CD14-positive monocyte (primary cell): ENCODE data around the gene GRIK4. TPM values are rescaled to one million over a fixed set of nuclear protein-coding genes. Genes with fewer than 3 reads are reported as not detected.

ENCODE experiments used
- DNase-seq, 3 donors: peaks; one replicate each; pipeline ENCODE4 v3.0.0-alpha.2; 2011 to 2022
- H2AFZ ChIP-seq: 2 replicates; pipeline ENCODE4 v1.6.0; 2012; ENCODE audit warnings: mild to moderate bottlenecking, low read depth, low read length, inconsistent platforms; ENCODE audit not compliant: insufficient read depth, poor library complexity, severe bottlenecking
- H3K27ac ChIP-seq, 2 donors: 1 replicate in 1 of 2; 2 replicates in 1 of 2; pipeline ENCODE4 v1.5.1; 2012 to 2013; ENCODE audit warnings: low read length in 2 of 2, control low read depth in 1 of 2, inconsistent platforms in 1 of 2, low read depth in 1 of 2, mild to moderate bottlenecking in 1 of 2
- H3K27me3 ChIP-seq, 2 donors: one replicate each; pipeline versions ENCODE4 v1.6.0 to v1.6.1; 2011 to 2013; ENCODE audit warnings: low read length in 2 of 2; ENCODE audit not compliant: control insufficient read depth in 2 of 2, insufficient read depth in 2 of 2
- H3K36me3 ChIP-seq, 2 donors: replicated peaks in 1 of 2; 1 replicate in 1 of 2; 2 replicates in 1 of 2; pipeline versions ENCODE4 v1.5.1 to v1.6.1; 2012 to 2013; ENCODE audit warnings: low read length in 2 of 2, control low read depth in 1 of 2, inconsistent platforms in 1 of 2, mild to moderate bottlenecking in 1 of 2; ENCODE audit not compliant: insufficient read depth in 2 of 2, control insufficient read depth in 1 of 2
- H3K4me1 ChIP-seq, 2 donors: 1 replicate in 1 of 2; 2 replicates in 1 of 2; pipeline versions ENCODE4 v1.5.1 to v1.6.1; 2012 to 2013; ENCODE audit warnings: low read length in 2 of 2, control low read depth in 1 of 2, inconsistent platforms in 1 of 2, mild to moderate bottlenecking in 1 of 2, moderate library complexity in 1 of 2; ENCODE audit not compliant: insufficient read depth in 2 of 2, control insufficient read depth in 1 of 2
- H3K4me2 ChIP-seq: replicated peaks from 2 replicates; pipeline ENCODE3; 2012; ENCODE audit warnings: low read length, moderate library complexity, mild to moderate bottlenecking; ENCODE audit not compliant: poor library complexity, severe bottlenecking; ENCODE audit errors: extremely low read depth
- H3K4me3 ChIP-seq, 3 experiments: fragments of 200-600 bp in 1 of 3; sonication (generic) in 1 of 3; replicated peaks in 1 of 3; 1 replicate in 2 of 3; 2 replicates in 1 of 3; pipeline ENCODE4 v1.5.1; 2011 to 2013; ENCODE audit warnings: low read length in 3 of 3, mild to moderate bottlenecking in 3 of 3, control low read depth in 2 of 3, low read depth in 2 of 3, inconsistent platforms in 1 of 3, moderate library complexity in 1 of 3
- H3K79me2 ChIP-seq: 2 replicates; pipeline ENCODE4 v1.6.0; 2012; ENCODE audit warnings: mild to moderate bottlenecking, control low read depth, inconsistent platforms, low read length, moderate library complexity; ENCODE audit not compliant: insufficient read depth
- H3K9ac ChIP-seq: 2 replicates; pipeline ENCODE4 v1.6.0; 2017; ENCODE audit warnings: low read length, mild to moderate bottlenecking; ENCODE audit not compliant: insufficient read depth, poor library complexity, severe bottlenecking
- H3K9me3 ChIP-seq, 2 donors: replicated peaks in 1 of 2; 1 replicate in 1 of 2; 2 replicates in 1 of 2; pipeline versions ENCODE4 v1.5.1 to v1.6.1; 2012 to 2013; ENCODE audit warnings: low read length in 2 of 2, control low read depth in 1 of 2; ENCODE audit not compliant: control insufficient read depth in 1 of 2, insufficient read depth in 1 of 2
- H4K20me1 ChIP-seq: 2 replicates; pipeline ENCODE4 v1.6.0; 2012; ENCODE audit warnings: mild to moderate bottlenecking, low read length, control low read depth, moderate library complexity; ENCODE audit not compliant: insufficient read depth
- H3K27ac Mint-ChIP-seq, 7 donors: one replicate each; pipeline ENCODE4 v1.8.0; 2020; ENCODE audit warnings: mild to moderate bottlenecking in 7 of 7, mixed read lengths in 7 of 7, moderate library complexity in 6 of 7, inconsistent platforms in 2 of 7
- H3K27me3 Mint-ChIP-seq, 3 donors: one replicate each; pipeline ENCODE4 v1.8.0; 2021 to 2022; ENCODE audit warnings: low read depth in 3 of 3, mild to moderate bottlenecking in 3 of 3, mixed read lengths in 3 of 3, moderate library complexity in 3 of 3, inconsistent platforms in 1 of 3
- H3K36me3 Mint-ChIP-seq, 2 donors: one replicate each; pipeline ENCODE4 v1.8.0; 2020; ENCODE audit warnings: mixed read lengths in 2 of 2, inconsistent platforms in 1 of 2, mild to moderate bottlenecking in 1 of 2
- H3K4me1 Mint-ChIP-seq: one replicate; pipeline ENCODE4 v1.8.0; 2020; ENCODE audit warnings: mild to moderate bottlenecking, mixed read lengths
- H3K4me3 Mint-ChIP-seq, 2 donors: one replicate each; pipeline ENCODE4 v1.8.0; 2020; ENCODE audit warnings: mild to moderate bottlenecking in 2 of 2, mixed read lengths in 2 of 2, moderate library complexity in 1 of 2
- H3K9me3 Mint-ChIP-seq, 7 donors: one replicate each; pipeline ENCODE4 v1.8.0; 2020 to 2022; ENCODE audit warnings: mixed read lengths in 7 of 7, mild to moderate bottlenecking in 6 of 7, moderate library complexity in 6 of 7, inconsistent platforms in 2 of 7
- CTCF ChIP-seq: fragments of 200-600 bp; IDR thresholded peaks from one replicate; pipeline ENCODE4 v1.8.0; 2022; ENCODE audit warnings: antibody characterized with exemption, mild to moderate bottlenecking
- WGBS: methylation state at CpG from one replicate; pipeline ENCODE4 v1.1.5; 2013; ENCODE audit warnings: missing lambda C conversion rate; ENCODE audit not compliant: insufficient coverage; 5-methylcytosine and 5-hydroxymethylcytosine counted together
- intact Hi-C, 2 donors: fragments of 100-400 bp; cut with micrococcal nuclease; formaldehyde crosslinking; loops; one replicate each; pipeline versions ENCODE4 v1.15.0 to v1.15.1; 2023
- polyA plus RNA-seq, 3 donors: library from polyadenylated mRNA; depleted of rRNA in 1 of 3; unstranded in 2 of 3; stranded (reverse) in 1 of 3; fragments of 300-500 nt in 2 of 3; fragments of >200 nt in 1 of 3; fragmentation: Illumina TruSeq in 2 of 3; gene quantifications; 1 replicate in 2 of 3; 2 replicates in 1 of 3; pipeline ENCODE4 v1.2.3, GENCODE V29; 2012 to 2021

The GRIK4 gene
- polyA plus RNA-seq, 3 donors, result not detected

- Mint-ChIP-seq H3K36me3 (no peaks in the 10 kb centered on the region), H3K4me3 (no peak overlapping the region), H3K9me3 (no peaks in the 10 kb centered on the region), H3K4me1 (no peaks in the 10 kb centered on the region), H3K27ac (peak overlapping the region in 1 of 7 donors; percentile 18), H3K27me3 (peaks cover 4 to 11% (median 6%) of the 10 kb centered on the region in 3 donors)
- TF ChIP-seq CTCF, result no peak
- no peaks in the 10 kb centered on the region for H3K9me3 ChIP-seq
- H3K27ac ChIP-seq, result no peak overlapping the region
- intact Hi-C loops, result no loop called here
- H3K79me2 ChIP-seq, result no peaks in the 10 kb centered on the region
- H3K9ac ChIP-seq, result no peak overlapping the region
- WGBS, result 69% methylated on average over 12 of the region's 20 CpGs
- DNase-seq, result no peak
- peaks cover 0 to 2% of the 10 kb centered on the region in 2 donors for H3K27me3 ChIP-seq
- H4K20me1 ChIP-seq, result no peaks in the 10 kb centered on the region
- H3K4me3 ChIP-seq, result no peak overlapping the region
- no peaks in the 10 kb centered on the region for H3K4me1 ChIP-seq
- no peak overlapping the region for H3K4me2 ChIP-seq
- H2AFZ ChIP-seq, result no peak overlapping the region
- H3K36me3 ChIP-seq, result no peaks in the 10 kb centered on the region
These were observed 321.1 kb downstream of the GRIK4 start for GRCh38 chr11:120832481-120833238.

- DNase-seq, result no peak
- Mint-ChIP-seq H3K27me3 (peaks cover 2 to 12% (median 3%) of the 10 kb centered on the region in 3 donors), H3K36me3 (no peaks in the 10 kb centered on the region), H3K9me3 (no peaks in the 10 kb centered on the region), H3K4me1 (peaks cover 2% of the 10 kb centered on the region), H3K27ac (no peak overlapping the region), H3K4me3 (no peak overlapping the region)
- H3K4me1 ChIP-seq, result no peaks in the 10 kb centered on the region
- no peak overlapping the region for H3K27ac ChIP-seq
- H3K4me3 ChIP-seq, result no peak overlapping the region
- intact Hi-C loops, result no loop called here
- H3K9ac ChIP-seq, result no peak overlapping the region
- no peak overlapping the region for H3K4me2 ChIP-seq
- WGBS, result 87% methylated on average over 13 of the region's 13 CpGs
- H2AFZ ChIP-seq, result no peak overlapping the region
- H4K20me1 ChIP-seq, result no peaks in the 10 kb centered on the region
- no peaks in the 10 kb centered on the region for H3K36me3 ChIP-seq
- peaks cover 0 to 2% of the 10 kb centered on the region in 2 donors for H3K27me3 ChIP-seq
- no peaks in the 10 kb centered on the region for H3K79me2 ChIP-seq
- TF ChIP-seq CTCF, result no peak
- H3K9me3 ChIP-seq, result no peaks in the 10 kb centered on the region
These were observed 323.2 kb downstream of the GRIK4 start for GRCh38 chr11:120834686-120835210.
